H9 (cell line): ENCODE data around the gene ULK4. TPM values are rescaled to one million over a fixed set of nuclear protein-coding genes. Genes with fewer than 3 reads are reported as not detected.

ENCODE experiments used
- DNase-seq: peaks from one replicate; pipeline ENCODE4 v3.0.0-alpha.2; 2017
- H2AFZ ChIP-seq: one replicate; pipeline ENCODE4 v1.6.1; 2013; ENCODE audit warnings: mild to moderate bottlenecking, low read length, control low read depth, moderate library complexity
- H2AK5ac ChIP-seq: 2 replicates; pipeline ENCODE4 v1.6.1; 2013; ENCODE audit warnings: low read length, control low read depth, mixed read lengths; ENCODE audit not compliant: insufficient read length
- H2BK120ac ChIP-seq: one replicate; pipeline ENCODE4 v1.6.1; 2013; ENCODE audit warnings: low read depth, mild to moderate bottlenecking, low read length, control low read depth, inconsistent platforms; ENCODE audit not compliant: poor library complexity, severe bottlenecking
- H2BK12ac ChIP-seq: 2 replicates; pipeline ENCODE4 v1.6.1; 2013; ENCODE audit warnings: low read length, control low read depth, mixed read lengths, low read depth; ENCODE audit not compliant: insufficient read length
- H2BK15ac ChIP-seq: 2 replicates; pipeline ENCODE4 v1.6.1; 2013; ENCODE audit warnings: low read depth, low read length, control low read depth
- H2BK20ac ChIP-seq: one replicate; pipeline ENCODE4 v1.6.1; 2013; ENCODE audit warnings: low read depth, mild to moderate bottlenecking, low read length, control low read depth, inconsistent platforms; ENCODE audit not compliant: poor library complexity, severe bottlenecking
- H2BK5ac ChIP-seq: 2 replicates; pipeline ENCODE4 v1.6.1; 2013; ENCODE audit warnings: low read length, control low read depth, mixed read lengths; ENCODE audit not compliant: insufficient read length
- H3K14ac ChIP-seq: 2 replicates; pipeline ENCODE4 v1.6.1; 2013; ENCODE audit warnings: low read length, control low read depth; ENCODE audit not compliant: insufficient read depth
- H3K18ac ChIP-seq: 2 replicates; pipeline ENCODE4 v1.6.1; 2013; ENCODE audit warnings: low read depth, mild to moderate bottlenecking, mixed read lengths, low read length, control low read depth; ENCODE audit not compliant: insufficient read length
- H3K23ac ChIP-seq: 2 replicates; pipeline ENCODE4 v1.6.1; 2013; ENCODE audit warnings: low read length, control low read depth, mixed read lengths, low read depth; ENCODE audit not compliant: insufficient read length
- H3K23me2 ChIP-seq: 2 replicates; pipeline ENCODE4 v1.6.1; 2013; ENCODE audit warnings: low read depth, mild to moderate bottlenecking, mixed read lengths, low read length, control low read depth; ENCODE audit not compliant: insufficient read length, poor library complexity, severe bottlenecking
- H3K27ac ChIP-seq: 2 replicates; pipeline ENCODE4 v1.5.1; 2013; ENCODE audit warnings: low read length, control low read depth, mixed read lengths, low read depth; ENCODE audit not compliant: insufficient read length
- H3K27me3 ChIP-seq: 2 replicates; pipeline ENCODE4 v1.6.1; 2013; ENCODE audit warnings: low read length, control low read depth, inconsistent platforms; ENCODE audit not compliant: insufficient read depth
- H3K4ac ChIP-seq: 2 replicates; pipeline ENCODE4 v1.6.1; 2013; ENCODE audit warnings: low read depth, mild to moderate bottlenecking, control low read depth, inconsistent platforms, low read length, moderate library complexity
- H3K4me1 ChIP-seq: 2 replicates; pipeline ENCODE4 v1.6.1; 2013; ENCODE audit warnings: low read length, control low read depth, inconsistent platforms; ENCODE audit not compliant: insufficient read depth
- H3K4me2 ChIP-seq: 2 replicates; pipeline ENCODE4 v1.6.1; 2013; ENCODE audit warnings: low read length, control low read depth, mixed read lengths; ENCODE audit not compliant: insufficient read length, insufficient read depth
- H3K56ac ChIP-seq: 2 replicates; pipeline ENCODE4 v1.6.1; 2013; ENCODE audit warnings: low read depth, mild to moderate bottlenecking, mixed read lengths, low read length, control low read depth; ENCODE audit not compliant: insufficient read length
- H3K79me1 ChIP-seq: 2 replicates; pipeline ENCODE4 v1.6.1; 2013; ENCODE audit warnings: low read depth, mild to moderate bottlenecking, moderate library complexity, low read length, control low read depth, inconsistent platforms; ENCODE audit not compliant: insufficient read depth, poor library complexity, severe bottlenecking
- H3K79me2 ChIP-seq: 2 replicates; pipeline ENCODE4 v1.6.1; 2013; ENCODE audit warnings: low read length, control low read depth, inconsistent platforms; ENCODE audit not compliant: insufficient read depth
- H3K9ac ChIP-seq: 2 replicates; pipeline ENCODE4 v1.6.1; 2013; ENCODE audit warnings: low read length, control low read depth, mixed read lengths; ENCODE audit not compliant: insufficient read length; ENCODE audit errors: extremely low read depth
- H3K9me3 ChIP-seq: one replicate; pipeline ENCODE4 v1.6.1; 2013; ENCODE audit warnings: low read depth, low read length, inconsistent platforms; ENCODE audit not compliant: control insufficient read depth
- H3T11ph ChIP-seq: one replicate; pipeline ENCODE4 v1.6.1; 2013; ENCODE audit warnings: mild to moderate bottlenecking, low read length, control low read depth, inconsistent platforms
- H4K20me1 ChIP-seq: one replicate; pipeline ENCODE4 v1.6.1; 2013; ENCODE audit not compliant: control insufficient read depth, insufficient read length, insufficient read depth
- H4K5ac ChIP-seq: 2 replicates; pipeline ENCODE4 v1.6.1; 2013; ENCODE audit warnings: low read depth, mild to moderate bottlenecking, mixed read lengths, low read length, control low read depth; ENCODE audit not compliant: insufficient read length
- H4K8ac ChIP-seq: replicated peaks from 2 replicates; pipeline ENCODE4 v1.6.1; 2013; ENCODE audit warnings: low read length, control low read depth, mixed read lengths, low read depth; ENCODE audit not compliant: insufficient read length
- H4K91ac ChIP-seq: 2 replicates; pipeline ENCODE4 v1.6.1; 2013; ENCODE audit warnings: low read depth, mild to moderate bottlenecking, moderate library complexity, mixed read lengths, low read length, control low read depth; ENCODE audit not compliant: insufficient read length
- H3K27ac Mint-ChIP-seq, 3 experiments: 2 replicates in 2 of 3; 3 replicates in 1 of 3; pipeline ENCODE4 v1.8.0; 2020 to 2021; ENCODE audit warnings: mixed read lengths in 3 of 3, mild to moderate bottlenecking in 1 of 3, moderate library complexity in 1 of 3
- H3K27me3 Mint-ChIP-seq: 2 replicates; pipeline ENCODE4 v1.8.0; 2021; ENCODE audit warnings: low read depth, mild to moderate bottlenecking, moderate library complexity, mixed read lengths
- H3K36me3 Mint-ChIP-seq, 3 experiments: 2 replicates in 2 of 3; 3 replicates in 1 of 3; pipeline ENCODE4 v1.8.0; 2020 to 2021; ENCODE audit warnings: low read depth in 3 of 3, mixed read lengths in 3 of 3; ENCODE audit not compliant: insufficient read depth in 1 of 3
- H3K4me1 Mint-ChIP-seq, 2 experiments: 2 replicates each; pipeline ENCODE4 v1.8.0; 2020; ENCODE audit warnings: mixed read lengths in 2 of 2
- H3K4me3 Mint-ChIP-seq, 2 experiments: 2 replicates in 1 of 2; 3 replicates in 1 of 2; pipeline ENCODE4 v1.8.0; 2020 to 2021; ENCODE audit warnings: mild to moderate bottlenecking in 2 of 2, mixed read lengths in 2 of 2, moderate library complexity in 1 of 2
- H3K9me3 Mint-ChIP-seq, 2 experiments: 2 replicates in 1 of 2; 3 replicates in 1 of 2; pipeline ENCODE4 v1.8.0; 2020; ENCODE audit warnings: mild to moderate bottlenecking in 2 of 2, mixed read lengths in 2 of 2, moderate library complexity in 1 of 2
- whole genome bisulfite sequencing: extraction: QIAGEN DNeasy Blood & Tissue Kit; methylation state at CpG from one replicate; pipeline ENCODE4 v1.1.7; 2013; ENCODE audit warnings: missing lambda C conversion rate, low lambda C conversion rate, mixed read lengths; ENCODE audit not compliant: insufficient read length; ENCODE audit errors: extremely low coverage; 5-methylcytosine and 5-hydroxymethylcytosine counted together
- total RNA-seq: library from RNA; stranded (reverse); gene quantifications from 2 replicates; pipeline ENCODE4 v1.2.1, GENCODE V29; 2021
- TF ChIP-seq, protein P1 (sequence below): fragments of 200-600 bp; sonication (generic); conservative IDR thresholded peaks from 3 replicates; pipeline ENCODE4 v1.8.0; 2021; ENCODE audit warnings: antibody characterized with exemption, mild to moderate bottlenecking

The ULK4 gene
- total RNA-seq, 1 experiment from 2014 or later, result 12.9 TPM

DNA sequence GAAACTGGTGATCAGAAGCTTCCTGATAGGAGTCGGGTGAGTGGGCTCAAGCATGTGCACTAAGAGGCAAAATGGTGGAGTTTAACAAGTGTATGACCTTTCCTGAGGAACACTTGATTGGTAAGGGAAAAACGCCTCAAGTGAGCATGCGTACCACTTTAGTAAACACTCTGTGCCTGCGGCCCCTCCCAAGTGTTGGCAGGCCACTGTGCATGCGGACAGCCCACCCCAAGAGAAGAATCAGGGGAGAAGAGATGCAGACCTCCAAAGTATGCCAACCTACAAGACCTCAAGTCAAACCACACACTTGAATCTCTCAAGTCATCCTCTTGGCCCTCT, 640.3 kb downstream of the ULK4 start:
- Mint-ChIP-seq H3K27ac (no peak overlapping the region), H3K4me1 (peaks cover 47 to 48% of the 10 kb centered on the region in 2 experiments)
- no peak overlapping the region for H2AFZ ChIP-seq

More for the DNA sequence above, 640.3 kb downstream of the ULK4 start:
- peaks cover 2% of the 10 kb centered on the region for H3K27me3 Mint-ChIP-seq
- no peak for DNase-seq
- no peak overlapping the region for H2BK5ac ChIP-seq
- TF ChIP-seq, protein P1, sequence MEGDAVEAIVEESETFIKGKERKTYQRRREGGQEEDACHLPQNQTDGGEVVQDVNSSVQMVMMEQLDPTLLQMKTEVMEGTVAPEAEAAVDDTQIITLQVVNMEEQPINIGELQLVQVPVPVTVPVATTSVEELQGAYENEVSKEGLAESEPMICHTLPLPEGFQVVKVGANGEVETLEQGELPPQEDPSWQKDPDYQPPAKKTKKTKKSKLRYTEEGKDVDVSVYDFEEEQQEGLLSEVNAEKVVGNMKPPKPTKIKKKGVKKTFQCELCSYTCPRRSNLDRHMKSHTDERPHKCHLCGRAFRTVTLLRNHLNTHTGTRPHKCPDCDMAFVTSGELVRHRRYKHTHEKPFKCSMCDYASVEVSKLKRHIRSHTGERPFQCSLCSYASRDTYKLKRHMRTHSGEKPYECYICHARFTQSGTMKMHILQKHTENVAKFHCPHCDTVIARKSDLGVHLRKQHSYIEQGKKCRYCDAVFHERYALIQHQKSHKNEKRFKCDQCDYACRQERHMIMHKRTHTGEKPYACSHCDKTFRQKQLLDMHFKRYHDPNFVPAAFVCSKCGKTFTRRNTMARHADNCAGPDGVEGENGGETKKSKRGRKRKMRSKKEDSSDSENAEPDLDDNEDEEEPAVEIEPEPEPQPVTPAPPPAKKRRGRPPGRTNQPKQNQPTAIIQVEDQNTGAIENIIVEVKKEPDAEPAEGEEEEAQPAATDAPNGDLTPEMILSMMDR, result no peak
- H3K79me1 ChIP-seq, result no peaks in the 10 kb centered on the region
- H3K56ac ChIP-seq, result no peak overlapping the region
- no peak overlapping the region for H3K18ac ChIP-seq
- H3K27me3 ChIP-seq, result no peaks in the 10 kb centered on the region
- H3K4me2 ChIP-seq, result peak overlapping the region; percentile 19
- no peak overlapping the region for H3K9ac ChIP-seq
- H2BK12ac ChIP-seq, result no peak overlapping the region
- no peaks in the 10 kb centered on the region for H3K36me3 Mint-ChIP-seq
- H3K14ac ChIP-seq, result no peak overlapping the region
- H3K9me3 Mint-ChIP-seq, result no peaks in the 10 kb centered on the region
- no peak overlapping the region for H2AK5ac ChIP-seq
- H3K23ac ChIP-seq, result no peak overlapping the region
- no peak overlapping the region for H4K5ac ChIP-seq
- no peak overlapping the region for H3K4ac ChIP-seq
- no peak overlapping the region for H2BK15ac ChIP-seq
- H2BK20ac ChIP-seq, result no peak overlapping the region
- no peak overlapping the region for H4K91ac ChIP-seq
- peaks cover 14% of the 10 kb centered on the region for H3K4me1 ChIP-seq
- WGBS, result no CpG with 5 or more reads among the region's 5 CpGs
- no peak overlapping the region for H3K27ac ChIP-seq
- H3T11ph ChIP-seq, result no peak overlapping the region
- H4K20me1 ChIP-seq, result no peaks in the 10 kb centered on the region
- H3K79me2 ChIP-seq, result no peaks in the 10 kb centered on the region
- no peaks in the 10 kb centered on the region for H3K23me2 ChIP-seq
- H3K9me3 ChIP-seq, result no peaks in the 10 kb centered on the region
- H4K8ac ChIP-seq, result no peak overlapping the region
- peak overlapping the region in 1 of 2 experiments; percentile 42; a peak in 1 of 5 replicates for H3K4me3 Mint-ChIP-seq
- no peak overlapping the region for H2BK120ac ChIP-seq
